ENCODE measurements around the gene TAF11L14.

TAF11L14 gene

DNA sequence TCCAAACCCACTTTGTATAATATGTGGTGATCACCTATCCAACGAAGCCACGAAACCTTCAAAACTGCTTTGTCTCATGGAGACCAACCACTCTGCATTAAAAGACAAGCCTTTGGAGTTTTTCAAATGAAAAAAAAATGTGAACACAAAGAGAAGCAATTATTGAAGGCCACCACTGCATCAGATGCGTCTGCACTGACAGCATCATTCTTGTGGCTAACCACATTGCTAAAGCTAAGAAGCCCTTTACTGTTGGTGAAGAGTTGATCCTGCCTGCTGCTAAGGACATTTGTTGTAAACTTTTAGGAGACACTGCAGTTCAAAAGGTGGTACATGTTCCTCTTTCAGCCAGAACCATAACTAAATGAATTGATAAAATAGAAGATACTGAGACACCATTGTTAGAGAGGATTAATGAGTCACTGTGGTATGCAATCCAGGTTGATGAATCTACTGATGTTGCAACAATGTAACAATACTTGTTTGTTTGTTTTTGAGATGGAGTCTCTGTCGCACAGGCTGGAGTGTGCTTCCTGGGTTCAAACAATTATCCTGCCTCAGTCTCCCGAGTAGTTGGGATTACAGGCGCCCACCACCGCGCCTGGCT, 45.4 kb downstream of the TAF11L14 start:
- no peak for DNase-seq (ENCODE audit: low read depth in 2 of 2)

DNA sequence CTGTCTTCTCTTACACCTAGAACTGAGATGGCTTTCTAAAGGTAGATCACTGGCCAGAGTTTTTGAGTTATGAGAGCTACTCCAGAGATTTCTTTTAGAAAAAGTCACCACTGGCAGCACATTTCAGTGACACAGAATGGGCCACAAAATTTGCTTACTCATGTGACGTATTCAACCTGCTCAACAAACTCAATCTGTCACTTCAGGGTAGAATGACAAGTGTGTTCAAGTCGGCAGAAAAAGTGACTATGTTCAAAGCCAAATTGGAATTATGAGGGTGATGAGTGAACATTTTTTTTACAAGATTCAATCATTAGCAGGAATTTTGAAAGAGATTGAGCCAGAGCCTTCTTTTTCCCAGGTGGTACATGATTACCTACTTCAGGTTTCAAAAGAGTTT, 46.5 kb downstream of the TAF11L14 start:
- DNase-seq (ENCODE audit: low read depth in 2 of 2), result no peak

Data from activated CD8-positive, alpha-beta memory T cell treated with anti-CD3 and anti-CD28 coated beads for 4 hours (primary cell).